ENCODE results near the gene SPECC1. TPM values are rescaled to one million over a fixed set of nuclear protein-coding genes. Genes with fewer than 3 reads are reported as not detected.

SPECC1 gene
- total RNA-seq, 1 experiment from 2014 or later = 103 TPM

DNA sequence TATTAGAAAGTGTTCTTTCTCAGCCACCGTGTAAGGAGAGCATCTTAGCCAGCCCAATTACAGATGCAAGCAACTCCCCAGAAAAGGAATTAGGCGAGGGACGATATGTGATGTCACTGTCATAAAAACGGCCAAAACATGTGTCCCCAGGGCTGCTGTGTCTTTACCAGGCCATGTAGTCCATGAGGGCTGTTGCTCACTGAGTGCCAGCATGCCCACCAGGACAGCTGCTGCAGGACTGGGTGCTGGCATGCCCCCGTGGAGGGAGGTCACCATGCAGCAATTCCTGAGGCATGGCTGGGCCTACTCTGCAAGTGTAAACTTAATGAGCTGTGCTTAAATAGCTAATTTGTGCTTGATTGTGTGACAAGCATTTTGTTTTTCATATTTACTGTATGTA is 301.3 kb downstream of the SPECC1 start:
- no peaks in the 10 kb centered on the region for H3K4me1 Mint-ChIP-seq
- CTCF ChIA-PET = interaction anchor here (0.6 kb wide), 1 partner anchor 191 kb away, joined by 3 read pairs; no protein-coding TSS in a partner anchor
- POLR2A ChIA-PET = interaction anchor here (0.5 kb wide), 1 partner anchor 74 kb away, joined by 3 read pairs; no protein-coding TSS in a partner anchor

DNA sequence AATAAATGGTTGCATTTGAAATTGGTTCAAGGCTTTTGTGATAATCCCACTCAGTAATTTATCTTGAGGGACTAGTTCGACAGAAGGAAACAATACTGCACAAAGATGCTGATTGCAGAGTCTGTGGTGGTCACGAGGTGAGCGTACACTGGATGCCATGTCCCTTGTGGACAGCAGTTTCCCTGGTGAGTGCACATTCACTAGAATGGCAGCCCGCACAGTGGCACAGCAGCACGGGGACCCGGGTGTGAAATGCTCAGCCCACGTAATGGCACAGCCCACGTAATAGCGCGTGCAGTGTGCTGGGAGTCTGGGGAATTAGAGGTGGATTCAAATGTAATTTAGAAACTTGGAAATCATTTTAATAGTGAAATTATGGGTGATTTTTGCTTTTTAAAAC is 304.1 kb downstream of the SPECC1 start:
- Mint-ChIP-seq H3K4me1 (no peaks in the 10 kb centered on the region), H3K36me3 (peaks cover 16% of the 10 kb centered on the region), H3K27ac (no peak overlapping the region), H3K4me3 (no peak overlapping the region), H3K27me3 (ENCODE audit: low read depth) (no peaks in the 10 kb centered on the region), H3K9me3 (0 out of 2 replicates have a peak, but pooled peaks cover 3% of the 10 kb centered on the region)
- POLR2A ChIA-PET = no interaction called here
- ATAC-seq (no peak), DNase-seq (ENCODE audit: low spot score) (no peak)
- TF ChIP-seq NR1H2 (CRISPR knock-in tag; IDR thresholded peaks at IDR 0.05) (no peak), RELA (CRISPR knock-in tag; IDR thresholded peaks at IDR 0.05; ENCODE audit: borderline replicate concordance) (no peak), FOXP1 (CRISPR knock-in tag; IDR thresholded peaks at IDR 0.05; ENCODE audit: borderline replicate concordance) (no peak), ZNF232 (CRISPR knock-in tag; IDR thresholded peaks at IDR 0.05) (no peak), TEAD4 (CRISPR knock-in tag; IDR thresholded peaks at IDR 0.05) (no peak), CREB1 (CRISPR knock-in tag; IDR thresholded peaks at IDR 0.05) (no peak), SMAD4 (CRISPR knock-in tag; IDR thresholded peaks at IDR 0.05) (no peak), CREM (CRISPR knock-in tag; IDR thresholded peaks at IDR 0.05) (no peak)
- TF ChIP-seq, protein P1, sequence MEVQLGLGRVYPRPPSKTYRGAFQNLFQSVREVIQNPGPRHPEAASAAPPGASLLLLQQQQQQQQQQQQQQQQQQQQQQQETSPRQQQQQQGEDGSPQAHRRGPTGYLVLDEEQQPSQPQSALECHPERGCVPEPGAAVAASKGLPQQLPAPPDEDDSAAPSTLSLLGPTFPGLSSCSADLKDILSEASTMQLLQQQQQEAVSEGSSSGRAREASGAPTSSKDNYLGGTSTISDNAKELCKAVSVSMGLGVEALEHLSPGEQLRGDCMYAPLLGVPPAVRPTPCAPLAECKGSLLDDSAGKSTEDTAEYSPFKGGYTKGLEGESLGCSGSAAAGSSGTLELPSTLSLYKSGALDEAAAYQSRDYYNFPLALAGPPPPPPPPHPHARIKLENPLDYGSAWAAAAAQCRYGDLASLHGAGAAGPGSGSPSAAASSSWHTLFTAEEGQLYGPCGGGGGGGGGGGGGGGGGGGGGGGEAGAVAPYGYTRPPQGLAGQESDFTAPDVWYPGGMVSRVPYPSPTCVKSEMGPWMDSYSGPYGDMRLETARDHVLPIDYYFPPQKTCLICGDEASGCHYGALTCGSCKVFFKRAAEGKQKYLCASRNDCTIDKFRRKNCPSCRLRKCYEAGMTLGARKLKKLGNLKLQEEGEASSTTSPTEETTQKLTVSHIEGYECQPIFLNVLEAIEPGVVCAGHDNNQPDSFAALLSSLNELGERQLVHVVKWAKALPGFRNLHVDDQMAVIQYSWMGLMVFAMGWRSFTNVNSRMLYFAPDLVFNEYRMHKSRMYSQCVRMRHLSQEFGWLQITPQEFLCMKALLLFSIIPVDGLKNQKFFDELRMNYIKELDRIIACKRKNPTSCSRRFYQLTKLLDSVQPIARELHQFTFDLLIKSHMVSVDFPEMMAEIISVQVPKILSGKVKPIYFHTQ (CRISPR knock-in tag; IDR thresholded peaks at IDR 0.05) = no peak
- TF ChIP-seq, protein P2, sequence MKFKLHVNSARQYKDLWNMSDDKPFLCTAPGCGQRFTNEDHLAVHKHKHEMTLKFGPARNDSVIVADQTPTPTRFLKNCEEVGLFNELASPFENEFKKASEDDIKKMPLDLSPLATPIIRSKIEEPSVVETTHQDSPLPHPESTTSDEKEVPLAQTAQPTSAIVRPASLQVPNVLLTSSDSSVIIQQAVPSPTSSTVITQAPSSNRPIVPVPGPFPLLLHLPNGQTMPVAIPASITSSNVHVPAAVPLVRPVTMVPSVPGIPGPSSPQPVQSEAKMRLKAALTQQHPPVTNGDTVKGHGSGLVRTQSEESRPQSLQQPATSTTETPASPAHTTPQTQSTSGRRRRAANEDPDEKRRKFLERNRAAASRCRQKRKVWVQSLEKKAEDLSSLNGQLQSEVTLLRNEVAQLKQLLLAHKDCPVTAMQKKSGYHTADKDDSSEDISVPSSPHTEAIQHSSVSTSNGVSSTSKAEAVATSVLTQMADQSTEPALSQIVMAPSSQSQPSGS (CRISPR knock-in tag; IDR thresholded peaks at IDR 0.05; ENCODE audit: borderline replicate concordance, low read depth) = no peak
- CTCF ChIA-PET = no interaction called here

More for the DNA sequence above, 301.3 kb downstream of the SPECC1 start:
- no peak for TF ChIP-seq ZNF671 (CRISPR knock-in tag; IDR thresholded peaks at IDR 0.05)
- TF ChIP-seq NR1H2 (CRISPR knock-in tag; IDR thresholded peaks at IDR 0.05) = no peak
- no peak for TF ChIP-seq TCF7 (CRISPR knock-in tag; IDR thresholded peaks at IDR 0.05; ENCODE audit: low read depth)
- TF ChIP-seq, protein P3, sequence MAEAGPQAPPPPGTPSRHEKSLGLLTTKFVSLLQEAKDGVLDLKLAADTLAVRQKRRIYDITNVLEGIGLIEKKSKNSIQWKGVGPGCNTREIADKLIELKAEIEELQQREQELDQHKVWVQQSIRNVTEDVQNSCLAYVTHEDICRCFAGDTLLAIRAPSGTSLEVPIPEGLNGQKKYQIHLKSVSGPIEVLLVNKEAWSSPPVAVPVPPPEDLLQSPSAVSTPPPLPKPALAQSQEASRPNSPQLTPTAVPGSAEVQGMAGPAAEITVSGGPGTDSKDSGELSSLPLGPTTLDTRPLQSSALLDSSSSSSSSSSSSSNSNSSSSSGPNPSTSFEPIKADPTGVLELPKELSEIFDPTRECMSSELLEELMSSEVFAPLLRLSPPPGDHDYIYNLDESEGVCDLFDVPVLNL (CRISPR knock-in tag; IDR thresholded peaks at IDR 0.05; ENCODE audit: borderline replicate concordance, low read depth) = no peak
- TF ChIP-seq NFE2L1 (CRISPR knock-in tag; IDR thresholded peaks at IDR 0.05) = no peak
- TF ChIP-seq PRRX2 (CRISPR knock-in tag; IDR thresholded peaks at IDR 0.05) = no peak
- no peak for TF ChIP-seq GRHL2 (CRISPR knock-in tag; IDR thresholded peaks at IDR 0.05; ENCODE audit: insufficient replicate concordance, severe bottlenecking)
- DNase-seq (ENCODE audit: low spot score) = no peak
- no peak for ATAC-seq
- H3K4me3 Mint-ChIP-seq = no peak overlapping the region
- peaks cover 23% of the 10 kb centered on the region for H3K9me3 Mint-ChIP-seq
- peaks cover 40% of the 10 kb centered on the region for H3K36me3 Mint-ChIP-seq
- H3K27ac Mint-ChIP-seq = no peak overlapping the region
- peaks cover 4% of the 10 kb centered on the region; the same call in 1 of the 2 replicates for H3K27me3 Mint-ChIP-seq (ENCODE audit: low read depth)

DNA sequence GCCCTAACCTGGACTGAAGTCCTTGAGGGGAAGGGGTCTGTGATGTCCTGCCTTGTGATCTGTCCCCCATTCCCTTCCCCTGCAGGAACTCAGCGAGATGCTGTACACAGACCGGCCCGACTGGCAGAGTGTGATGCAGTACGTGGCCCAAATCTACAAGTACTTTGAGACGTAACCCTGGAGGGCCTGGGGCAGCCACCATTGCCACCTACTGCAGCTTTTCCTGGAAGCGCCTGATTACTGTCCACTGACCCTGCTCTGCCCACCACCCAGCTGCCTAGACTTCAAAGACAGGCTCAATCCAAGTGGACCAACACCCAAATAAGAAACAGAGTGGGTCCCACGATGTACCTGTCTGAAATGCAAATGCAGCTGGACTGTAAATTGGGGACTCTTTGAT is 304.7 kb downstream of the SPECC1 start:
- no peaks in the 10 kb centered on the region for H3K27me3 Mint-ChIP-seq (ENCODE audit: low read depth)
- TF ChIP-seq ZNF423 (CRISPR knock-in tag; IDR thresholded peaks at IDR 0.05) = no peak
- TF ChIP-seq, protein P4, sequence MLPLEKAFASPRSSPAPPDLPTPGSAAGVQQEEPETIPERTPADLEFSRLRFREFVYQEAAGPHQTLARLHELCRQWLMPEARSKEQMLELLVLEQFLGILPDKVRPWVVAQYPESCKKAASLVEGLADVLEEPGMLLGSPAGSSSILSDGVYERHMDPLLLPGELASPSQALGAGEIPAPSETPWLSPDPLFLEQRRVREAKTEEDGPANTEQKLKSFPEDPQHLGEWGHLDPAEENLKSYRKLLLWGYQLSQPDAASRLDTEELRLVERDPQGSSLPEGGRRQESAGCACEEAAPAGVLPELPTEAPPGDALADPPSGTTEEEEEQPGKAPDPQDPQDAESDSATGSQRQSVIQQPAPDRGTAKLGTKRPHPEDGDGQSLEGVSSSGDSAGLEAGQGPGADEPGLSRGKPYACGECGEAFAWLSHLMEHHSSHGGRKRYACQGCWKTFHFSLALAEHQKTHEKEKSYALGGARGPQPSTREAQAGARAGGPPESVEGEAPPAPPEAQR (CRISPR knock-in tag; IDR thresholded peaks at IDR 0.05) = no peak
- no peak for TF ChIP-seq MYBL2 (CRISPR knock-in tag; IDR thresholded peaks at IDR 0.05)
- TF ChIP-seq, protein P5, sequence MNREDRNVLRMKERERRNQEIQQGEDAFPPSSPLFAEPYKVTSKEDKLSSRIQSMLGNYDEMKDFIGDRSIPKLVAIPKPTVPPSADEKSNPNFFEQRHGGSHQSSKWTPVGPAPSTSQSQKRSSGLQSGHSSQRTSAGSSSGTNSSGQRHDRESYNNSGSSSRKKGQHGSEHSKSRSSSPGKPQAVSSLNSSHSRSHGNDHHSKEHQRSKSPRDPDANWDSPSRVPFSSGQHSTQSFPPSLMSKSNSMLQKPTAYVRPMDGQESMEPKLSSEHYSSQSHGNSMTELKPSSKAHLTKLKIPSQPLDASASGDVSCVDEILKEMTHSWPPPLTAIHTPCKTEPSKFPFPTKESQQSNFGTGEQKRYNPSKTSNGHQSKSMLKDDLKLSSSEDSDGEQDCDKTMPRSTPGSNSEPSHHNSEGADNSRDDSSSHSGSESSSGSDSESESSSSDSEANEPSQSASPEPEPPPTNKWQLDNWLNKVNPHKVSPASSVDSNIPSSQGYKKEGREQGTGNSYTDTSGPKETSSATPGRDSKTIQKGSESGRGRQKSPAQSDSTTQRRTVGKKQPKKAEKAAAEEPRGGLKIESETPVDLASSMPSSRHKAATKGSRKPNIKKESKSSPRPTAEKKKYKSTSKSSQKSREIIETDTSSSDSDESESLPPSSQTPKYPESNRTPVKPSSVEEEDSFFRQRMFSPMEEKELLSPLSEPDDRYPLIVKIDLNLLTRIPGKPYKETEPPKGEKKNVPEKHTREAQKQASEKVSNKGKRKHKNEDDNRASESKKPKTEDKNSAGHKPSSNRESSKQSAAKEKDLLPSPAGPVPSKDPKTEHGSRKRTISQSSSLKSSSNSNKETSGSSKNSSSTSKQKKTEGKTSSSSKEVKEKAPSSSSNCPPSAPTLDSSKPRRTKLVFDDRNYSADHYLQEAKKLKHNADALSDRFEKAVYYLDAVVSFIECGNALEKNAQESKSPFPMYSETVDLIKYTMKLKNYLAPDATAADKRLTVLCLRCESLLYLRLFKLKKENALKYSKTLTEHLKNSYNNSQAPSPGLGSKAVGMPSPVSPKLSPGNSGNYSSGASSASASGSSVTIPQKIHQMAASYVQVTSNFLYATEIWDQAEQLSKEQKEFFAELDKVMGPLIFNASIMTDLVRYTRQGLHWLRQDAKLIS (CRISPR knock-in tag; IDR thresholded peaks at IDR 0.05; ENCODE audit: borderline replicate concordance) = no peak
- no peaks in the 10 kb centered on the region for H3K4me1 Mint-ChIP-seq
- DNase-seq (ENCODE audit: low spot score) (no peak), ATAC-seq (no peak)
- no peaks in the 10 kb centered on the region for H3K9me3 Mint-ChIP-seq
- H3K4me3 Mint-ChIP-seq = no peak overlapping the region
- ChIA-PET POLR2A (no interaction called here), CTCF (no interaction called here)
- H3K36me3 Mint-ChIP-seq = peaks cover 10% of the 10 kb centered on the region
- no peak overlapping the region for H3K27ac Mint-ChIP-seq
